Stimulated activated CD8-positive, alpha-beta memory T cell treated with anti-CD3 and anti-CD28 coated beads, Interleukin-2, amount 100 ng/mL, for 48 hours (primary cell): ENCODE measurements around the gene KREMEN2.
A peak's percentile ranks its signal among the peaks of the same experiment; 100 is the strongest.

ENCODE experiments used
- DNase-seq, 2 donors: peaks; one replicate each; pipeline ENCODE4 v3.0.0-alpha.2; 2020; ENCODE audit warnings: low read depth in 2 of 2

The KREMEN2 gene

DNA sequence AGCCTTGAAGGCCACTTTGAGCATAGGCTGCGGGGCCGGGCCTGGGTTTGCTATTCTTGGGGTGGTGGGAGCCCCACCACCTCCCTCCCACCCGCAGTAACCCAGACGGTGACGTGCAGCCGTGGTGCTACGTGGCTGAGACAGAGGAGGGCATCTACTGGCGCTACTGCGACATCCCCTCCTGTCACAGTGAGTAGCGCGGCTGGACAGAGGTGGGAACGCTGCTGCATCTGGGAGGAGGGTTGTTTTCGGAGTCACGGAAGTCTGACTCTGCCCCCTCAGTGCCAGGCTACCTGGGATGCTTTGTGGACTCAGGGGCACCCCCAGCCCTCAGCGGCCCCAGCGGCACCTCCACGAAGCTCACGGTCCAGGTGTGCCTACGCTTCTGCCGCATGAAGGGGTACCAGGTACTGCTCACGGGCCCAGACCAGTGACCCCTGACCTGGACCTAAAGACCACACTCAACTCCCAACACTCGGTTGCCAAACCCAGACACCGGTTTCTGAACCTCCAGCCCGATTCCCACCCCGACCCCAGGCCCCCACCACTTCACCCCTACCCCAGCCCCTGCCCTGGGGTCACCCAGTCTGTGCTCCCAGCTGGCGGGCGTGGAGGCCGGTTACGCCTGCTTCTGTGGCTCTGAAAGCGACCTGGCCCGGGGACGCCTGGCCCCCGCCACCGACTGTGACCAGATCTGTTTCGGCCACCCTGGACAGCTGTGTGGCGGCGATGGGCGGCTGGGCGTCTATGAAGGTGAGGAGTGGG, 2.1 kb downstream of the KREMEN2 start:
- DNase-seq, result no peak

GRCh38 chr16:2966808-2967191, 2.7 kb downstream of the KREMEN2 start:
- no peak for DNase-seq

DNA sequence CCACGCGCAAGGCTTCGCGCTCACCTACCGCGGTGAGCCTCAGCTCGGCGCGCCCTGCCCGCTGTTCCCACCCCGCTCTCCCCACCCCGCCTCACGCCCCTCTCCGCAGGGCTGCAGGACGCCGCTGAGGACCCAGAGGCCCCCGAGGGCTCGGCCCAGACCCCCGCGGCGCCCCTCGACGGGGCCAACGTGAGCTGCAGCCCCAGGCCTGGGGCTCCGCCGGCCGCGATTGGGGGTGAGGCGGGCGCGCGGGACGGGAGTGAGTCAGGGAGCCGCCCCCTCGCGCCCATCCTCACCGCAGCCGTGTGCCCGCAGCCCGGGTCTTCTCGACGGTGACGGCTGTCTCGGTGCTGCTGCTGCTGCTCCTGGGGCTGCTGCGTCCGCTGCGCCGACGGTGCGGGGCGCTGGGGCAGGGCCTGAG, 3.1 kb downstream of the KREMEN2 start:
- DNase-seq, result no peak

GRCh38 chr16:2967721-2968161, 3.7 kb downstream of the KREMEN2 start:
- DNase-seq, result no peak

DNA sequence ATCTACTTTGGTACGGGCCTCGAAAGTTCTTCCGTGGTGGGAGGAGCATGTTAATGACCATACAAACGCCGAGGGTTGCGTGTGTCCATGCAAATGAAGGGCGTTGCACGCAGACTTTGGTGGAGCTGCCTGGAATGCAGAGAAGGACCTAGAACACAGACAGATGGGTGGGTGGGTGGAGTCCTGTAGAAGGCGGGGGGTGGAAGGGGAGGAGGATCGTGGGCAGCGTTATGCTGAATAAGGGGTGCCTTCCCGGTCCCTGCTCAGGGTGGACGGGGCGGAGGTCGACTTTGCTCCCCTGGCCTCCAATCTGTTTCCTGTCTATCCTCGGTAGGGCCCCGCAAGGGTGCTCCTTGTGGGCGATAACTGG, 4.3 kb downstream of the KREMEN2 start:
- no peak for DNase-seq

GRCh38 chr16:2968738-2969544, 4.9 kb downstream of the KREMEN2 start, which contains the start of gene PAQR4:
TSS of gene PAQR4 (plus strand) at chr16:2969348. CDS start at chr16:2969675, 327 bp downstream.
- peak; percentile 81 to 82 for DNase-seq

DNA sequence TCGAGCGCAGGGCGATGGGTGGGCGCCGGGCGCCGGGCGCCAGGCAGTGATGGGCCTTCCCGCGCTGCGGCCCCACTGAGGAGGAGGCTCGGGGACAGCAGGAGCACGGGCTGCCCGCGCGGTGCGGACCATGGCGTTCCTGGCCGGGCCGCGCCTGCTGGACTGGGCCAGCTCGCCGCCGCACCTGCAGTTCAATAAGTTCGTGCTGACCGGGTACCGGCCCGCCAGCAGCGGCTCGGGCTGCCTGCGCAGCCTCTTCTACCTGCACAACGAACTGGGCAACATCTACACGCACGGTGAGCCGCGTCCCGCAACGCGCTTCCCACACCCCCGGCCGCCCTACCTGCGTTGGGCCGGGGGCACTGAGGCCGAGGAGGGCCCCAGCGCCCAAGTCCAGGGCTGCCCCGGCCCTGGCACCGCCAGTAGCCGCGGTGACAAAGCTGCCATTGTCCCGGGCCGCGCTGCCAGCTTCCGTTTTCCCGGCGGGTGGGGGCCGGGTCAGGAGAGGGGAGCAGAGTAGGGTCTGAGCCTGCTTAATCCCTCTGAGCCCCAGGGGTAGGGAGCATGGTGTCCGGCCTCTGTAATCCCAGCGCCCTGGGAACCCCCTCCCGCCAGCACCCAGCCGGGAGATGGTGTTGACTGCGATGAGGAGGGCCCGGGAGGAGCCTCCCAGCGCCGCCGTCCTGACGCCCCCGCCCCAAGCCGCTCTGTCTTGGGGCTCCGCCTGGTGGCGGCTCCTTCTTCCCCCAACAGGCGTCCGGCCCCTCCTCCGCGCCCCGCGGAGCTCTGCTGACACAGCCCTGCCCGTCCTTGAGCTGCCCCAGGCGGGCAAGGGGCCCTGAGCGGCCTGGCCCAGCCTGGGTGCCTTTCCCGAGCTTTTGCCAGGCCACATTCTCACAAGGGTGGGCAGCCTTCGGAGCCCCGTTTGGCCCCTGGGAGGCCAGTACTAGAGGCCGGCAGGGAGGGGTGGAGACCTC, 5.8 kb downstream of the KREMEN2 start:
- peak; percentile 75 to 79 for DNase-seq

DNA sequence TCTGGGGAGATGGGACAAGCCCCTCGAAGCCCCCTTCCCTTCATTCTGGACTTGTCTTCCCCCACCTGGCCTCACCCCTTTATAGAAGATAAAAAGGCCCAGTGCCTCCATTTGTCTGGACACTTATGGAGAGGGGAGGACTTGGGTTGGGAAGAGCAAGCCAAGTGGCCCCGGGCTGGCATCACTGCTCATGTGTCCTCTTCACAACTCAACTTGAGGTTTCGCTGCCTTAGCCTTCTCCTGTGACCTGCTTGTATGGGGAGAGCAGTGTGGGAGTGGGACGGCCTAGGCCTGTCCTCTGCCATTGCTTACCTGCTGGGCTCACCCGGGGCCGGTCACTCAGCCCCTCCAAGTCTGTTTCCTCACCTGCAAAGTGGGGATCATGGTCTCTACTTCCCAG, 6.5 kb downstream of the KREMEN2 start:
- DNase-seq, result no peak

GRCh38 chr16:2971134-2971984, 7.3 kb downstream of the KREMEN2 start:
- no peak for DNase-seq

GRCh38 chr16:2971985-2972784, 8.1 kb downstream of the KREMEN2 start:
- no peak for DNase-seq

GRCh38 chr16:2973093-2973492, 9.0 kb downstream of the KREMEN2 start:
- DNase-seq, result no peak

GRCh38 chr16:2973605-2974318, 9.7 kb downstream of the KREMEN2 start:
- no peak for DNase-seq

- DNase-seq, result no peak
Measured at GRCh38 chr16:2974319-2975056, 10.4 kb downstream of the KREMEN2 start.

GRCh38 chr16:2975161-2975795, 11.2 kb downstream of the KREMEN2 start:
- DNase-seq, result no peak

DNA sequence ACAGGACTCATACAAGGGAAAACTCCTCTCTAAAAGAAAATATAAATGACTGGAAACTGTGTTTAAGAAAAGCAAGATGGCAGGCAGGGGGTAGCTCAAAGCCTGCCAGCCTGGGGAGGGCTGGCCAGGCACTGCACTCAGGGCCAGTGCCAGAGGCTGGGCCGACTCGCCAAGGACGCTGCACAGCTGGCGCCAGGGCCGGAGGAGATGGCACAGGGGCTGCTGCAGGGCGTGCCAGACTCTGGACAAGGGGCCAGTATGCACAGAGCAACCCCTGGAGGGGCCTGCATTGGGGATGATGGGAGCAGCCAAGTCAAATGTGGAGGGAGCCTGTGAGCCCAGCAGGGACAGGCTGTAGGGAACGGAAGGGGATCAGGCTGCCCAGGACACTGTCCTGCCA, 12.1 kb downstream of the KREMEN2 start:
- DNase-seq, result no peak

DNA sequence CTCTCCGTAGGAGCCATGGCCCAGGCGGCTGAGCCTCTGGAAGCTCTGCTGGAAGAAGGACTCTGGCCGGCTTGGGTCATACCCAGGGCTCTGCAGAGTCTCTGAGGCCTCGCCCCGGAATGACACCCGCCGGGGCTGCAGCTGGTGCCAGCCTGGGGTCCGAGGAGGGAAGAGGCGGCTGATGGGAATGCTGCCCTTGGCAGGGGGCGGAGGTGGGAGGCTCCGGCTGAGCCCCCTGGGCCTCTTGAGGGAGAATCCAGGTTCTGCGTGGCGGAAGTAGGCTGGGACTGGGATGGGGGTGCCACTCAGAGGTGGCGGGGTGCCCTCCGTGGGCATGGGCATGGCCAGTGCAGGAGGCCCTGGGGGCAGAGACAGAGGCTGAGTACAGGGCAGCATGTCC, 12.6 kb downstream of the KREMEN2 start:
- no peak for DNase-seq

GRCh38 chr16:2977440-2977839, 13.4 kb downstream of the KREMEN2 start:
- DNase-seq, result no peak

GRCh38 chr16:2979669-2980226, 15.7 kb downstream of the KREMEN2 start:
- no peak for DNase-seq
